ENCODE measurements around the gene SYTL4.

DNA sequence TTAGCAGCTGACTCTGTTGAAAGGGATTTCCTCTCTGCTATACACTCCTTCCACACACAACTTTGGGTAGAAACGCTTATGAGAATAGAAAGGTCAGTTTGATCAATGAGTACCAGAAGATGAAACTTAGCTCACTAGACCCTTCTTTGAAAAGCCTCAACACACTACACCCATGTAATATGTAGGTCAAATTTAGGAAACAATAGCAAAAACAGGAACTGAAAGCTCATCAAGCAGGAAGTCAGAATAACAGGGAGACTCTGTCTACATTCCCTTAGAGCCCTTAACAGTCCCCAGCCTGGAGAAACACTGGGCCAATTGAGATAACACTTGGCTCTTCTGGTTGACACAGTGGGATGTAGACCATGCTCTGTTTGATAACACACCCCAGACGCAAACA lies 57.2 kb downstream of the SYTL4 start:
- TF ChIP-seq, protein P1, sequence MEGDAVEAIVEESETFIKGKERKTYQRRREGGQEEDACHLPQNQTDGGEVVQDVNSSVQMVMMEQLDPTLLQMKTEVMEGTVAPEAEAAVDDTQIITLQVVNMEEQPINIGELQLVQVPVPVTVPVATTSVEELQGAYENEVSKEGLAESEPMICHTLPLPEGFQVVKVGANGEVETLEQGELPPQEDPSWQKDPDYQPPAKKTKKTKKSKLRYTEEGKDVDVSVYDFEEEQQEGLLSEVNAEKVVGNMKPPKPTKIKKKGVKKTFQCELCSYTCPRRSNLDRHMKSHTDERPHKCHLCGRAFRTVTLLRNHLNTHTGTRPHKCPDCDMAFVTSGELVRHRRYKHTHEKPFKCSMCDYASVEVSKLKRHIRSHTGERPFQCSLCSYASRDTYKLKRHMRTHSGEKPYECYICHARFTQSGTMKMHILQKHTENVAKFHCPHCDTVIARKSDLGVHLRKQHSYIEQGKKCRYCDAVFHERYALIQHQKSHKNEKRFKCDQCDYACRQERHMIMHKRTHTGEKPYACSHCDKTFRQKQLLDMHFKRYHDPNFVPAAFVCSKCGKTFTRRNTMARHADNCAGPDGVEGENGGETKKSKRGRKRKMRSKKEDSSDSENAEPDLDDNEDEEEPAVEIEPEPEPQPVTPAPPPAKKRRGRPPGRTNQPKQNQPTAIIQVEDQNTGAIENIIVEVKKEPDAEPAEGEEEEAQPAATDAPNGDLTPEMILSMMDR (IDR thresholded peaks at IDR 0.05): no peak
- TF ChIP-seq POLR2A (IDR thresholded peaks at IDR 0.05): no peak

All from upper lobe of left lung (tissue), 4 donors.